HEK293 (cell line): Measurements from ENCODE around the gene ATF6B.

Experiments
- BCL6B ChIP-seq: fragments of 450-650 bp; formaldehyde crosslinking; IDR thresholded peaks from 2 replicates; pipeline ENCODE4 v1.5.1; 2017; ENCODE audit warnings: missing biosample characterization, missing genetic modification characterization
- CTCF ChIP-seq: fragments of 450-650 bp; formaldehyde crosslinking; IDR thresholded peaks from 2 replicates; pipeline ENCODE4 v1.5.1; 2016; ENCODE audit warnings: missing biosample characterization, missing genetic modification characterization
- ZNF19 ChIP-seq: fragments of 450-650 bp; formaldehyde crosslinking; IDR thresholded peaks from 2 replicates; pipeline ENCODE4; 2016; ENCODE audit warnings: missing biosample characterization, missing genetic modification characterization, low read depth
- ZNF292 ChIP-seq: fragments of 450-650 bp; formaldehyde crosslinking; IDR thresholded peaks from 2 replicates; pipeline ENCODE4 v1.5.1; 2016; ENCODE audit warnings: low read depth, missing biosample characterization, missing genetic modification characterization, borderline replicate concordance
- ZNF350 ChIP-seq: fragments of 450-650 bp; formaldehyde crosslinking; IDR thresholded peaks from 2 replicates; pipeline ENCODE4 v1.5.0; 2017; ENCODE audit warnings: missing biosample characterization, mild to moderate bottlenecking, missing genetic modification characterization
- ZNF366 ChIP-seq: fragments of 450-650 bp; formaldehyde crosslinking; conservative IDR thresholded peaks from 2 replicates; pipeline ENCODE4 v1.5.1; 2016; ENCODE audit warnings: missing biosample characterization, missing genetic modification characterization
- ZNF560 ChIP-seq: fragments of 450-650 bp; formaldehyde crosslinking; IDR thresholded peaks from 2 replicates; pipeline ENCODE4 v1.5.1; 2017; ENCODE audit warnings: missing biosample characterization, missing genetic modification characterization, borderline replicate concordance
- ZNF76 ChIP-seq: fragments of 450-650 bp; formaldehyde crosslinking; IDR thresholded peaks from 2 replicates; pipeline ENCODE4; 2016; ENCODE audit warnings: low read depth, missing biosample characterization, missing genetic modification characterization, borderline replicate concordance
- ZSCAN4 ChIP-seq: fragments of 450-650 bp; formaldehyde crosslinking; IDR thresholded peaks from 2 replicates; pipeline ENCODE4 v1.5.1; 2017; ENCODE audit warnings: missing biosample characterization, missing genetic modification characterization

- TF ChIP-seq ZSCAN4 (tag by site-specific recombination) (no peak), ZNF560 (tag by site-specific recombination) (no peak), CTCF (tag by site-specific recombination) (no peak), ZNF76 (no peak), BCL6B (tag by site-specific recombination) (no peak), ZNF350 (no peak), ZNF366 (no peak), ZNF292 (tag by site-specific recombination) (no peak), ZNF19 (tag by site-specific recombination) (no peak)
Measured at GRCh38 chr6:32120573-32121059, 7.4 kb downstream of the ATF6B start.
